ENCODE measurements around the gene YOD1. TPM values are rescaled to one million over a fixed set of nuclear protein-coding genes. Genes with fewer than 3 reads are reported as not detected.

The YOD1 gene
- total and polyA plus RNA-seq, 2 of the 13 experiments (the other 11 are each of a cell fraction or from before 2014, with no cell fraction given), result 3.4 to 9.1 TPM

- in situ Hi-C loops (cut with HindIII; ENCODE audit: extremely low pct_ligation_motif_present, low pct_unique_long_range_greater_than_20kb), result no loop called here
- BruUV-seq (replicated peaks), result no TSS peak
- Histone ChIP-seq H3K36me3 (replicated peaks in 1 of 2; ENCODE audit: control insufficient read depth in 1 of 2, insufficient read depth in 2 of 2, low read length in 2 of 2) (peaks cover 4 to 29% of the 10 kb centered on the region in 2 experiments; a peak in 4 of 5 replicates), H3K4me1 (ENCODE audit: insufficient read depth, low read length) (peaks cover 13% of the 10 kb centered on the region), H3K4me2 (ENCODE audit: low read depth, low read length) (no peak overlapping the region), H3K27me3 (ENCODE audit: control insufficient read depth in 1 of 2, insufficient read depth in 2 of 2, low read length in 2 of 2) (no peaks in the 10 kb centered on the region), H3K79me2 (ENCODE audit: insufficient read depth, low read length) (no peaks in the 10 kb centered on the region), H4K20me1 (ENCODE audit: insufficient read depth, low read length) (no peaks in the 10 kb centered on the region), H3K27ac (ENCODE audit: extremely low read length, insufficient read depth, low read length) (no peak overlapping the region), H3K9me3 (ENCODE audit: low read length) (no peaks in the 10 kb centered on the region), H3K9ac (ENCODE audit: insufficient read depth, low read depth, low read length) (no peak overlapping the region), H2AFZ (ENCODE audit: low read length) (no peak overlapping the region), H3K4me3 (replicated peaks in 1 of 3; ENCODE audit: insufficient read depth in 1 of 3, low read depth in 2 of 3, low read length in 3 of 3) (no peak overlapping the region)
- TF ChIP-seq PBX2 (CRISPR knock-in tag; IDR thresholded peaks at IDR 0.05), result no peak
- no peak for TF ChIP-seq DR1 (CRISPR knock-in tag; IDR thresholded peaks at IDR 0.05)
- no peak for TF ChIP-seq NAIF1 (CRISPR knock-in tag; IDR thresholded peaks at IDR 0.05; ENCODE audit: borderline replicate concordance)
- TF ChIP-seq ZNF549 (CRISPR knock-in tag; IDR thresholded peaks at IDR 0.05), result no peak
- TF ChIP-seq ZNF343 (CRISPR knock-in tag; IDR thresholded peaks at IDR 0.05), result no peak
- TF ChIP-seq ZBTB46 (CRISPR knock-in tag; IDR thresholded peaks at IDR 0.05; ENCODE audit: borderline replicate concordance), result no peak
- TF ChIP-seq HDAC2 (CRISPR knock-in tag; IDR thresholded peaks at IDR 0.05), result no peak
- TF ChIP-seq IRF9 (CRISPR knock-in tag; IDR thresholded peaks at IDR 0.05; ENCODE audit: borderline replicate concordance), result no peak
- no peak for TF ChIP-seq CEBPG (CRISPR knock-in tag; IDR thresholded peaks at IDR 0.05)
- no peak for TF ChIP-seq KLF9 (CRISPR knock-in tag; IDR thresholded peaks at IDR 0.05; ENCODE audit: low read depth)
- TF ChIP-seq ZNF446 (CRISPR knock-in tag; IDR thresholded peaks at IDR 0.05), result no peak
- no peak for TF ChIP-seq CENPX (CRISPR knock-in tag; IDR thresholded peaks at IDR 0.05)
- no peak for TF ChIP-seq FOXP4 (CRISPR knock-in tag; IDR thresholded peaks at IDR 0.05)
- TF ChIP-seq TP53 (CRISPR knock-in tag; conservative IDR thresholded peaks at IDR 0.05), result no peak
- TF ChIP-seq FOXP1 (IDR thresholded peaks at IDR 0.05), result no peak
- TF ChIP-seq FOXP1 (CRISPR knock-in tag; IDR thresholded peaks at IDR 0.05), result no peak
- TF ChIP-seq NCOR1 (IDR thresholded peaks at IDR 0.05; ENCODE audit: borderline replicate concordance, low read length), result no peak
- WGBS (ENCODE audit: low lambda C conversion rate), result 83% methylated on average over 4 of the region's 5 CpGs
- FAIRE-seq (no peak), DNase-seq (ENCODE audit: low spot score) (no peak), ATAC-seq (no peak)
- CTCF ChIA-PET (ENCODE audit: low intra/inter-chr PET ratio, low total read pairs), result no interaction called here
- POLR2A ChIA-PET, result no interaction called here
- intact Hi-C loops (cut with micrococcal nuclease; ENCODE audit: unreplicated experiment), result no loop called here
These were observed 12.0 kb upstream of the YOD1 start for GRCh38 chr1:207063014-207063413.
